LNCAP (cell line): ENCODE measurements around the gene MED26.

Experiments
- CTCF ChIP-seq: fragments of 450-650 bp; IDR thresholded peaks from 2 replicates; pipeline ENCODE4 v1.5.1; 2017; ENCODE audit warnings: mild to moderate bottlenecking

The MED26 gene

GRCh38 chr19:16579381-16579780 is 48.6 kb downstream of the MED26 start:
- no peak for TF ChIP-seq CTCF

GRCh38 chr19:16577531-16577985 is 50.4 kb downstream of the MED26 start:
- TF ChIP-seq CTCF = no peak

GRCh38 chr19:16576690-16577530 is 51.1 kb downstream of the MED26 start:
- no peak for TF ChIP-seq CTCF

DNA sequence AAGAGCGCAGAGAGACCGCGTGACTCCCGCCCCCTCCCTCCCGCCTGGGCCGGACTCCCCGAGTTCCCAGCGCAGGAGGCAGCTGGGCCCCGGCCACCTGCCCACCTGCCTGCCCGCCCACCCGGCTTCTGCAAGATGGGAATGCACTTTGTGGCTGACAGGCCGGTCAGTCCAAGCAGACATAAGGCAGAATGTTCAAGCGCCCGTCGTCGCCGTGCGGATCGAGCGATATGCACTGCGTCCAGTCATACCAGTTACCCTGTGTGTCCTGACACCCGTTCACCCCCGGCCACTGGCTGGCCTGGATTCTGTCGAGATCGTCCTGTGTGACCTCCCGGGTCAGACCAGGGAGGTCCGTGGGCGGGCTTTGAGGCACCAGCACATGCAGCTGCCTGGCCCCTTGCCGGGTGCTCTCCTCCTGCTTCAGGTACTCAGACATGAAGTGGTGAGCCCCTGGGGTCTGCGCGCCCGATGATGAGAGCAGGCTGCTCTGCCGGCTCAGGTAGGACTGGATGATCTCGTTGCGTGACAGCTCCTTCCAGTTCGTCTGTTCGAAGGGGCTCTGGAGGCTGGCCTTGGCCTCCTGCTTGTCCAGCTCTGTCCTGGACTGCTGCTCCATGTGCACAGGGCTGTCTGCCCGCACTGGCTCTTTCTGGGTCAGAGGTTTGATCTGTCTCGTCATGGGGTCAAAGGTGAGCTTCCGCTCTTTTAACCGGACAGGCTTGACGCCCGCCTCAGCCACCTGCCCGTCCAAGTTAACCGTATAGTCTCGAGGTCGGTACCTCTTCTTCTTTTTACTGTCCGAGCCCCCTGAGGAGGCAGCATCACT is 51.9 kb downstream of the MED26 start:
- no peak for TF ChIP-seq CTCF

DNA sequence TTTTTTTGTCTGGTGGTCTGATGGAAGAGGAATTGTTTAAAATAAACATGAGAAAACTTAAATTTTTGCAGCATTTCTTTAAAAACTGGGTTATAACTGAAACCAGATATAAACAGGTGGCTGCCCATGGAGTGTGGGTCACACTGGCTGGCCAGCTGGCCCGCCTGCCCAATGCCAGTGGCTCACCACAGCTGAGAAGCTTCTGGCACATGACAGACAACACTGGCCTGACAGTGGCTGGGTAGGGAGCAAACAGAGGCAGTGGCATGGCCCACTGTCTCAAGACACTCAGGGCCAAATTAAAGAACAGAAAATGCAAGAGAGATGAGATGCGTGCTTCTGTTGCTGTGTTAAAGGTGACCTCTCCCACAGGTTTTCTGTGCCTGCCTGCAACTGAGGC is 52.7 kb downstream of the MED26 start:
- no peak for TF ChIP-seq CTCF

- TF ChIP-seq CTCF = no peak
Measured at GRCh38 chr19:16573925-16574324, 54.1 kb downstream of the MED26 start.

GRCh38 chr19:16573296-16573695 is 54.7 kb downstream of the MED26 start:
- no peak for TF ChIP-seq CTCF
